ENCODE results near the gene CACNA2D2.

The CACNA2D2 gene

GRCh38 chr3:50533316-50533715 lies 29.9 kb upstream of the CACNA2D2 start:
- POLR2A ChIA-PET = no interaction called here
- Histone ChIP-seq H3K36me3 (ENCODE audit: control insufficient read depth in 2 of 2, insufficient read depth in 1 of 2, low read length in 2 of 2) (no peaks in the 10 kb centered on the region), H3K27ac (ENCODE audit: extremely low read depth, low read depth, low read length) (no peak overlapping the region), H3K4me3 (ENCODE audit: low read depth, low read length) (no peak overlapping the region), H3K9me3 (ENCODE audit: control insufficient read depth, insufficient read depth, low read depth, low read length) (no peaks in the 10 kb centered on the region), H3K4me1 (ENCODE audit: control insufficient read depth, insufficient read depth, low read length) (no peaks in the 10 kb centered on the region)
- CTCF ChIA-PET = no interaction called here
- TF ChIP-seq TCF7L2 (IDR thresholded peaks at IDR 0.05; ENCODE audit: borderline replicate concordance, low read depth, low read length) (no peak), ZNF341 (tag by site-specific recombination; IDR thresholded peaks at IDR 0.05; ENCODE audit: low read depth) (peak; percentile 81)

- CTCF ChIA-PET = interaction anchor here (1.8 kb wide), 1 partner anchor 10 kb away, joined by 8 read pairs; no protein-coding TSS in a partner anchor
These were observed 28.8 kb upstream of the CACNA2D2 start for GRCh38 chr3:50532062-50532705.

GRCh38 chr3:50531201-50531600 lies 27.8 kb upstream of the CACNA2D2 start:
- ChIA-PET CTCF (interaction anchor here (1.8 kb wide), 1 partner anchor 11 kb away, joined by 8 read pairs; no protein-coding TSS in a partner anchor), POLR2A (no interaction called here)
- Histone ChIP-seq H3K4me3 (ENCODE audit: low read depth, low read length) (no peak overlapping the region), H3K4me1 (ENCODE audit: control insufficient read depth, insufficient read depth, low read length) (no peaks in the 10 kb centered on the region), H3K36me3 (ENCODE audit: control insufficient read depth in 2 of 2, insufficient read depth in 1 of 2, low read length in 2 of 2) (no peaks in the 10 kb centered on the region), H3K9me3 (ENCODE audit: control insufficient read depth, insufficient read depth, low read depth, low read length) (no peaks in the 10 kb centered on the region), H3K27ac (ENCODE audit: extremely low read depth, low read depth, low read length) (no peak overlapping the region)
- TF ChIP-seq ZNF2 (tag by site-specific recombination; IDR thresholded peaks at IDR 0.05) = no peak
- no peak for TF ChIP-seq HOXA7 (CRISPR knock-in tag; IDR thresholded peaks at IDR 0.05; ENCODE audit: borderline replicate concordance)
- peak; percentile 81 for TF ChIP-seq ZNF664 (tag by site-specific recombination; IDR thresholded peaks at IDR 0.05)

More at GRCh38 chr3:50532062-50532705, 28.8 kb upstream of the CACNA2D2 start:
- TF ChIP-seq ZFHX2 (tag by site-specific recombination; conservative IDR thresholded peaks at IDR 0.05) (no peak), ZNF24 (tag by site-specific recombination; IDR thresholded peaks at IDR 0.05) (no peak), ZNF174 (tag by site-specific recombination; IDR thresholded peaks at IDR 0.05) (no peak), ZNF692 (tag by site-specific recombination; IDR thresholded peaks at IDR 0.05) (no peak), ZFP3 (tag by site-specific recombination; IDR thresholded peaks at IDR 0.05; ENCODE audit: low read depth) (no peak), SALL2 (tag by site-specific recombination; IDR thresholded peaks at IDR 0.05; ENCODE audit: borderline replicate concordance) (no peak), ZSCAN23 (tag by site-specific recombination; IDR thresholded peaks at IDR 0.05) (no peak), ZNF404 (tag by site-specific recombination; IDR thresholded peaks at IDR 0.05) (no peak), ZNF473 (tag by site-specific recombination; IDR thresholded peaks at IDR 0.05) (no peak), ZNF626 (tag by site-specific recombination; IDR thresholded peaks at IDR 0.05) (no peak), IKZF3 (tag by site-specific recombination; IDR thresholded peaks at IDR 0.05) (no peak), MZF1 (tag by site-specific recombination; IDR thresholded peaks at IDR 0.05; ENCODE audit: borderline replicate concordance) (no peak), ZNF18 (tag by site-specific recombination; IDR thresholded peaks at IDR 0.05) (no peak)
- H3K27ac ChIP-seq (ENCODE audit: extremely low read depth, low read depth, low read length) = no peak overlapping the region
- POLR2A ChIA-PET = no interaction called here
- H3K9me3 ChIP-seq (ENCODE audit: control insufficient read depth, insufficient read depth, low read depth, low read length) = no peaks in the 10 kb centered on the region
- no peak overlapping the region for H3K4me3 ChIP-seq (ENCODE audit: low read depth, low read length)
- no peaks in the 10 kb centered on the region for H3K36me3 ChIP-seq (ENCODE audit: control insufficient read depth in 2 of 2, insufficient read depth in 1 of 2, low read length in 2 of 2)
- no peaks in the 10 kb centered on the region for H3K4me1 ChIP-seq (ENCODE audit: control insufficient read depth, insufficient read depth, low read length)

Measured in HEK293 (cell line).